ENCODE data around the gene GAPDHS. TPM values are rescaled to one million over a fixed set of nuclear protein-coding genes. Genes with fewer than 3 reads are reported as not detected.

The GAPDHS gene
- total and polyA plus RNA-seq, 3 donors from 2014 or later: 123 to 363 (median 338) TPM

GRCh38 chr19:35562776-35563175 is 29.5 kb downstream of the GAPDHS start:
- 71 to 75% methylated on average over 2 of the region's 2 CpGs for WGBS, 2 donors
- Histone ChIP-seq H3K36me3 (ENCODE audit: low read depth, missing control alignments) (no peaks in the 10 kb centered on the region), H3K9me3 (no peaks in the 10 kb centered on the region), H3K4me3 (no peak overlapping the region), H3K4me1 (no peaks in the 10 kb centered on the region), H3K27me3 (no peaks in the 10 kb centered on the region), H3K27ac (no peak overlapping the region)
- no peak for DNase-seq
- no peak for TF ChIP-seq POLR2A (IDR thresholded peaks at IDR 0.05)
- no peak for TF ChIP-seq CTCF (IDR thresholded peaks at IDR 0.05)
- intact Hi-C loops (cut with DNase I; ENCODE audit: low total_unique reads): no loop called here

- no peak for TF ChIP-seq CTCF (IDR thresholded peaks at IDR 0.05)
- TF ChIP-seq POLR2A (IDR thresholded peaks at IDR 0.05): no peak
- H3K4me1 ChIP-seq: no peaks in the 10 kb centered on the region
- no peaks in the 10 kb centered on the region for H3K9me3 ChIP-seq
- no peak within 1 kb of the TSS for H3K27ac ChIP-seq
- no peak within 1 kb of the TSS for H3K4me3 ChIP-seq
- H3K36me3 ChIP-seq (ENCODE audit: low read depth, missing control alignments): no peaks in the 10 kb centered on the region
- DNase-seq: no peak
- intact Hi-C loops (cut with DNase I; ENCODE audit: low total_unique reads): no loop called here
- 75 to 83% methylated on average over 12 to 15 of the region's 15 CpGs for WGBS, 2 donors
- H3K27me3 ChIP-seq: no peaks in the 10 kb centered on the region
Measured at GRCh38 chr19:35563207-35563829, 30.1 kb downstream of the GAPDHS start, which contains the start of gene ATP4A. Gene ATP4A (minus strand): TSS chr19:35563658. CDS start chr19:35563629, 29 bp downstream.

- DNase-seq: no peak
- TF ChIP-seq CTCF (IDR thresholded peaks at IDR 0.05): no peak
- no peak for TF ChIP-seq POLR2A (IDR thresholded peaks at IDR 0.05)
- H3K4me1 ChIP-seq: peaks cover 6% of the 10 kb centered on the region
- H3K4me3 ChIP-seq: no peak overlapping the region
- H3K9me3 ChIP-seq: no peaks in the 10 kb centered on the region
- no peaks in the 10 kb centered on the region for H3K27me3 ChIP-seq
- H3K27ac ChIP-seq: no peak overlapping the region
- intact Hi-C loops (cut with DNase I; ENCODE audit: low total_unique reads): no loop called here
- WGBS, 2 donors: 69 to 80% methylated on average over 9 to 12 of the region's 12 CpGs
- no peaks in the 10 kb centered on the region for H3K36me3 ChIP-seq (ENCODE audit: low read depth, missing control alignments)
Measured at GRCh38 chr19:35565016-35565856, 32.0 kb downstream of the GAPDHS start.

GRCh38 chr19:35566738-35567137 is 33.5 kb downstream of the GAPDHS start:
- intact Hi-C loops (cut with DNase I; ENCODE audit: low total_unique reads): no loop called here
- Histone ChIP-seq H3K4me3 (no peak overlapping the region), H3K36me3 (ENCODE audit: low read depth, missing control alignments) (no peaks in the 10 kb centered on the region), H3K27me3 (no peaks in the 10 kb centered on the region), H3K27ac (no peak overlapping the region), H3K9me3 (no peaks in the 10 kb centered on the region), H3K4me1 (peaks cover 6% of the 10 kb centered on the region)
- WGBS, 2 donors: 87 to 89% methylated on average over 7 of the region's 7 CpGs
- TF ChIP-seq CTCF (IDR thresholded peaks at IDR 0.05): no peak
- no peak for TF ChIP-seq POLR2A (IDR thresholded peaks at IDR 0.05)
- DNase-seq: no peak

All from testis (tissue), 3 donors.